Neuron (in vitro differentiated cells): ENCODE measurements around the gene PIK3R1.

ENCODE experiments used
- H2AFZ ChIP-seq: one replicate; pipeline ENCODE4 v1.6.1; 2013; ENCODE audit warnings: low read depth, mild to moderate bottlenecking, inconsistent platforms, low read length, moderate library complexity
- H3K27me3 ChIP-seq: one replicate; pipeline ENCODE4 v1.6.1; 2013; ENCODE audit warnings: low read length; ENCODE audit not compliant: insufficient read depth
- H3K36me3 ChIP-seq: one replicate; pipeline ENCODE4 v1.6.1; 2013; ENCODE audit warnings: low read length; ENCODE audit not compliant: insufficient read depth
- H3K4me1 ChIP-seq: one replicate; pipeline ENCODE4 v1.6.1; 2013; ENCODE audit warnings: low read length; ENCODE audit not compliant: insufficient read depth
- H3K4me3 ChIP-seq: 2 replicates; pipeline ENCODE4 v1.5.1; 2013; ENCODE audit warnings: mild to moderate bottlenecking, low read length, moderate library complexity
- H3K9me3 ChIP-seq: one replicate; pipeline ENCODE4 v1.6.1; 2013; ENCODE audit warnings: low read length

PIK3R1 gene

DNA sequence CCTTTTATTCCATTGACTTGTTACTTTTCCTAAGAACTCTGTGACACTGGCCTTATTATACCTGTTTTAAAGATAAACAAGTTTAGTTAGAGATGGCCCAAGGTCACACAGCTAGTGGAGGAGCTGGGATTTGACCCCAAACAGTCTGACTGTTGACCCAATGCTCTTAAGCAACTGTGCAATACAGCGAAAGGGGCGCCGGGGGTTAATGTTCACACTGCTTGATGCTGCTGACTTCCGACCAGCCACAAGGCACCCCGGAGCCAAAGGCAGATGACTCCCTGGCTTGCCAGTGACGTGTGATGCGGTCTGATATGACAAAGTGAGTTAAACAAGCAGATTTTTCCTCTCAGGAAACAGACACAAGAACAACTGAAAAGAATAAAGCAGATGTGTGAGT lies 23.9 kb downstream of the PIK3R1 start:
- Histone ChIP-seq H2AFZ (no peak overlapping the region), H3K36me3 (no peaks in the 10 kb centered on the region), H3K27me3 (no peaks in the 10 kb centered on the region), H3K4me1 (peaks cover 10% of the 10 kb centered on the region), H3K4me3 (no peak overlapping the region), H3K9me3 (no peaks in the 10 kb centered on the region)

DNA sequence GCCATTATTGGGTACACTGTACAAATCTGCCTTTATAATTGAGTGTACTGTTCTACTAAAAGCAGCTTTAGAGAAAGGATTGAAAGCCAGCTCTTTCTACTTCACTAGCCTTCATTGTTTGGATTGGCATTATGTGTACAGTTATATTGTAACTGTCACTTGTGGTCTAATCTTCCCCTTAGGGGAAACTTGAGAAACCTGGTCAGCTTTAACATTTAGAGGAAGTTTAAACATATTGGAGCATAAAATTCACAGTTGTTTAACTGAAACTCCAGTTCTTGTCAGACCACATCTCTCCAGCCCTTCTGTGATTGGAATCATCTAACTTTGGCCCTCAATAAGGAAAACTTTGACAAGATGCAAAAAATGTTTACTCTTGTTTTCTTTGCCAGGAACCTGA lies 24.6 kb downstream of the PIK3R1 start:
- peaks cover 17% of the 10 kb centered on the region for H3K4me1 ChIP-seq
- no peaks in the 10 kb centered on the region for H3K9me3 ChIP-seq
- H3K36me3 ChIP-seq = no peaks in the 10 kb centered on the region
- H2AFZ ChIP-seq = no peak overlapping the region
- H3K27me3 ChIP-seq = no peaks in the 10 kb centered on the region
- no peak overlapping the region for H3K4me3 ChIP-seq

DNA sequence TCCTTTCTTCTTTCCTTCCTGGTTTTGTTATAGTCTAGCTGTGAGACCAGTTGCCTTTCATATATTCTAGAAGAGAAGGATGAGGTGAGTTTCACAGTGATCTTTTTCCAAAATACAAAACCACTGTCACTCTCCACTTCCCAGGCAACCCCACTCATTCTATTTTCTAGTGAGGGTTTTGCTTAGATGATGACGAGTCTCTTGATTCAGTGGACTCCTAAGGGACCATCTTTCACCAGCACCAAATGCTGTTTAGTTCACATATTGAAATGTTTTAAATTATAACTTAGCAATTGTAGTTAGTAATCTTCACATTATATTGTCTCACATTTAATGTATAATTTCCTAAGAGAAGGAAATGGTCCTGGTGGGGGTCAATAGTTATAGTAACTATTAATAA lies 25.2 kb downstream of the PIK3R1 start:
- Histone ChIP-seq H3K4me3 (no peak overlapping the region), H3K36me3 (no peaks in the 10 kb centered on the region), H3K9me3 (no peaks in the 10 kb centered on the region), H2AFZ (no peak overlapping the region), H3K4me1 (peaks cover 23% of the 10 kb centered on the region), H3K27me3 (no peaks in the 10 kb centered on the region)

DNA sequence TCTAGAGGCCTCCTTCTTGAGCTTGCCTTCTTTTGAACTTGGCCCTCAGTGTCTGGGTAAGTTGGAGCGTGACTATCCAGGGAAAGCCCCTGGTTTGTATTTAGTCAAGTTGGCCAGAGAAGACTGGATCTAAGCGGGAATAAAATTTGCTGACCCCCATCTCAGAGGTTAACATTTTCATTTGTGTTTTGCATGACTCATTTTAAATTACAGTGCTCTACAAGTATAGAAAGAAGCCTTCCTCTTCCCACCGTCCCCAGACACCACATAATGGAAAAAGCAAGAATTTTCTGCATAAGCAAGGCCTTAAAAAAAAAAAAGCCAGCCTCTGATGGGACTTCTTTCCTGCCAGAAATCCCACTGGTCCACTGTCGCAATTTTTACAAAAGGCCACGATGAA lies 27.2 kb downstream of the PIK3R1 start:
- Histone ChIP-seq H3K4me3 (no peak overlapping the region), H3K27me3 (no peaks in the 10 kb centered on the region), H3K36me3 (no peaks in the 10 kb centered on the region), H3K4me1 (peaks cover 26% of the 10 kb centered on the region), H3K9me3 (no peaks in the 10 kb centered on the region), H2AFZ (no peak overlapping the region)

DNA sequence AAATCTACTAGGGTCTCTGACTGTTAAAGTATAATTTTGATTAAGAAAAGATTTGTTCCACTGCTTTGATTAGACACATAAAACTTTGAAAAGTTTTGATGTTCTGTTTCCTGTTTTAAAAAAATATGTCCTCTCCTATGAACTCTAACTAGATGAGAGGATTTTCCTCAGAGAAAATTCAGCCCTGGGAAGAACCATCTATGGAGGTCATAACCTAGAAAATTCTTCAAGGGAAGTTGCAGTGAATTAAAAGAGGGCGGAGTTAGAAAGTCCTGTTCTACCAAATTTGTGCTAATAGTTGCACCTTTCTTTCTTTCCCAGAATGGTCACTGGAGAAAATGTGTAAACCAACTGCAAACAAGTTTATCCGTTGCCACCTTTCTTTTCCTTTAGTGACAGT lies 27.7 kb downstream of the PIK3R1 start:
- H3K9me3 ChIP-seq = no peaks in the 10 kb centered on the region
- H2AFZ ChIP-seq = no peak overlapping the region
- H3K4me3 ChIP-seq = no peak overlapping the region
- no peaks in the 10 kb centered on the region for H3K36me3 ChIP-seq
- peaks cover 26% of the 10 kb centered on the region for H3K4me1 ChIP-seq
- no peaks in the 10 kb centered on the region for H3K27me3 ChIP-seq

DNA sequence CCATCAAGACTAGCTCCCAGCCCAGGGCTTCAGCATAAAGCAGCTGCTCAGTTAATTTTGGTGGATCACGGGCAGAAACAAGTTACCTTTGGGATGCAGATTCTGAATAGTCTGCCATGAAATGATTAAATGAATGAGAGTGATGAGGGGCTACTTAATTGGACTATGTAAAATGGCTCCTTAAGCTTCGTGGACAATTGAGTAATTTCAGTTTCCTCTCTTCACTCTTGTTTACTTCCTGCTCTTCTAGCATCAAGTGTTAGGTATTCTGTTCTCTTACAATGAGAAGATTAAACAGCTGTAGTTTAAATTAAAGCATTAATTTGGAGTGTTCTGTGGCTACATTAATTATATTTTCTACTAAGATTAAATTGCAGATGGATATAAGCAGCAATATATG lies 28.1 kb downstream of the PIK3R1 start:
- Histone ChIP-seq H3K27me3 (no peaks in the 10 kb centered on the region), H2AFZ (no peak overlapping the region), H3K36me3 (no peaks in the 10 kb centered on the region), H3K4me3 (no peak overlapping the region), H3K9me3 (no peaks in the 10 kb centered on the region), H3K4me1 (peaks cover 26% of the 10 kb centered on the region)

DNA sequence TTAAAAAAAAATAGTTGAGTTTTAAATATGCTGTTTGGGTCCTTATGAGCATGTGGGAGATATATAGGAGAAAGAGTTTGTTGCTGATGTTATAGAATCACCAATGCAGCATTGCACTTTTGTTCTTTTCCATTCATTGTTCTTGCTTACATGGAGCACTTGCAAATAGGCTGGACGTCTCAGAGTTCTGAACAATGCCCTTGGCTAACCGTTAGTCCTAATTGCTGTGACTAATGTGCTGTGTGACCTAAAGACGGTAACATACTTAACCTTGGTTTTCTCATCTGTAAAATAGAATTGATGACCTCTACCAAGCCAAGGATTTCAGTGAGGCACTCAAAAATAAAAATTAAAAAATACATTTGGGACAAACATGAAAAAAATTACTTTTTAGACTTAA lies 29.8 kb downstream of the PIK3R1 start:
- Histone ChIP-seq H3K36me3 (no peaks in the 10 kb centered on the region), H3K4me1 (peaks cover 18% of the 10 kb centered on the region), H3K4me3 (no peak overlapping the region), H3K9me3 (no peaks in the 10 kb centered on the region), H3K27me3 (no peaks in the 10 kb centered on the region), H2AFZ (no peak overlapping the region)

DNA sequence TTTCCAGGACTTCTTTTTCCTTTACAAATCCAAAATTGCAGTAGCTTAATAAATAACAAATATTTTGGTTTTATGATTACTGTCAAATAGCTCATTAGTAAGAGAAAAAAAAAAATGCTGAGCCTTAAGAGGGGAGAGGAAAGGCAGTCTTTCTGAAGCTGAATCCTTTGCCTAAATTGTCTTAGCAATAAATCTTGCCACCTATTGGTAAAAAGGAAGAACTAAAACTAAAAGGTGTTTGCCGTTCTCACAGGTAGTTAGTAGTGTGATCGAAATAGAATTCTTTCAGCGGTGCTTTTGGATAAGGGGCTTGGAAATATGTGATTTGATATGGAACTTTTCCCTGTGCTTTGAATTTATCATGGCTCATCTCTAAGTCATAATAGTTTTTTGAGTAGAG lies 31.2 kb downstream of the PIK3R1 start:
- Histone ChIP-seq H3K36me3 (no peaks in the 10 kb centered on the region), H3K4me3 (no peak overlapping the region), H2AFZ (no peak overlapping the region), H3K9me3 (no peaks in the 10 kb centered on the region), H3K4me1 (peaks cover 26% of the 10 kb centered on the region), H3K27me3 (no peaks in the 10 kb centered on the region)

DNA sequence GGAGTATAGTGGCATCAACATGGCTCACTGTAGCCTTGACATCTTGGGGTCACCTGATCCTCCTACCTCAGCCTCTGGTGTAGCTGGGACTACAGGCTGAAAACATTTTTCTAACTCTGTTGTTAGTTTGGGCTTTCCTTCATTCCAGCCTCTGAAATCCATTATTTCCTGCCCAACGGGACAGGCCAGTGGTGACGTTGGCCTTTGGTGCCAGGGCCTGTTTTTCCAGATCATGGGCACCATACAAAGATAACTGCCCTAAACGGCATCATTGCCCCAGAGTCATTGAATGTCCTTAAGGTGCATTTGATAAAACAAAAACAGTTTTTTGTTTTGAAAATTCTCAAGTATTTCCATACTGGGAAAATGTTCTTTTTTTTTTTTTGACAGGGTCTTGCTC lies 32.1 kb downstream of the PIK3R1 start:
- Histone ChIP-seq H3K9me3 (no peaks in the 10 kb centered on the region), H3K36me3 (no peaks in the 10 kb centered on the region), H3K4me3 (no peak overlapping the region), H3K27me3 (no peaks in the 10 kb centered on the region), H3K4me1 (peaks cover 26% of the 10 kb centered on the region), H2AFZ (no peak overlapping the region)

DNA sequence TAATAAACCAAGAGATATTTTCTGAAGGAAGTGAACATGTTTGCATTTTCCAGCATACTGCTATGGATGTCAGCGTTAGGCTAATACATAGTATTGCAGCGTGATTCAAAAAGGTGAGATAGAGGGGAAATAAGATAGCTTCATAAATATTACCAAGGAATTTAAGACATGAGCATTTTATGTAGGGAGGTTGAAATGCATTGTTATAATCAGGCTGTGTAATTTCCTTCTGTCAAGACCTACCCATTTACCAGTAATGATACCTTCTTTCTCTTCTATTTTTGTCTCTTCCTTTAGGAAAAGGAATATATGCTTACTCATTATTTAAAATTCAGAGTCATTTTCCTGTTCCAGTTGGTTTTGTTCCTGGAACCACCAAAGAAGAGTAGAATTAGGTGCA lies 33.3 kb downstream of the PIK3R1 start:
- no peaks in the 10 kb centered on the region for H3K9me3 ChIP-seq
- no peaks in the 10 kb centered on the region for H3K27me3 ChIP-seq
- no peaks in the 10 kb centered on the region for H3K36me3 ChIP-seq
- no peak overlapping the region for H3K4me3 ChIP-seq
- peaks cover 26% of the 10 kb centered on the region for H3K4me1 ChIP-seq
- H2AFZ ChIP-seq = no peak overlapping the region

DNA sequence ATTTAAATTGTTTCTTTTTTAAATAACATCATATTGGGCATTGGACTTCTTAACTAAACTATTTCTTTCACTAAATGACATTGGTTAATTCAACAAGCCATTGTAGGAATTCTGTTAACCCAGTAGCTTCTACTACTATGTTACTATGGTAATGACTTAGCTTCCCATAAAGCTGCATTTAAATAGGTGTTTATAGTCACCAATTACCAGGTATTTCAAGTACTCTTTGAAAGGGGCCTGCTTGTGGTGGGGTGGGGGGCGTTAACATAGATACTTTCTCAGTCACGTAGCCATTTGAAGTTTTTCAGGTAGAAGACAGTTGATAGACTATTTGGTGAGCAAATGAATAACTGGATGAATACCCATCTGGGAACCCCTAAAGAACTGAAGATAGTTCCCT lies 34.0 kb downstream of the PIK3R1 start:
- no peaks in the 10 kb centered on the region for H3K27me3 ChIP-seq
- H3K4me3 ChIP-seq = no peak overlapping the region
- no peak overlapping the region for H2AFZ ChIP-seq
- no peaks in the 10 kb centered on the region for H3K9me3 ChIP-seq
- peaks cover 25% of the 10 kb centered on the region for H3K4me1 ChIP-seq
- H3K36me3 ChIP-seq = no peaks in the 10 kb centered on the region

DNA sequence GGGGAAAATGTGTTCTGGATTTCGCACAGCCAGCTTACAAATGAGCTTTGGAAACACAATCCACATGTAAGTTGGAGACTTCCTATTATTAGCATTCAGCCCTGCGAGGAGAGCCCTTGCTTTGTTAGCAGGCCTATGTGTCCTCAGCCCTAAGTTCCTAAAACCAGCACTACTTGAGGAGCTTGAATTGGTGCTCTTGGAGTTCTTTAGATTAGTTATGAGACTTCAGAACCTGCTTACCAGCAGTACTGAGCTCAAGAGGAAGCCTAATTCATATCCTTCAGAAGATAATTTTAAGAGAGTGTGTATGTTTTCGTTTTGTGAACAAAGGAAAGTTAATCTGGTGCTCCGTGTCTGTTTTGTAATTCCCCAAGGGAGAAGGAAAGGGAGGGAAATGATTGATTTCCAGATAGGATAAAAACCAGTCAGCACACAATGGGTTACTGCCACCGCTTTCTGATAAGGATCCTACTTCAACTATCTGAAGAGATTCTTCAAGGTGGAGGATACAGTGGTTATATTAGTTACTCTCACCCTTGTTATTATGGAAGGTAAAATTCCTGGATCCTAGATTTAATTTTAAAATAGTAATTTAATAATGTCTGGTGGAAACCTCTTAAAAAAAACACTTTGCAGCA lies 35.2 kb downstream of the PIK3R1 start:
- H3K4me1 ChIP-seq = peaks cover 13% of the 10 kb centered on the region
- no peaks in the 10 kb centered on the region for H3K27me3 ChIP-seq
- H3K4me3 ChIP-seq = no peak overlapping the region
- no peak overlapping the region for H2AFZ ChIP-seq
- H3K9me3 ChIP-seq = no peaks in the 10 kb centered on the region
- H3K36me3 ChIP-seq = no peaks in the 10 kb centered on the region

DNA sequence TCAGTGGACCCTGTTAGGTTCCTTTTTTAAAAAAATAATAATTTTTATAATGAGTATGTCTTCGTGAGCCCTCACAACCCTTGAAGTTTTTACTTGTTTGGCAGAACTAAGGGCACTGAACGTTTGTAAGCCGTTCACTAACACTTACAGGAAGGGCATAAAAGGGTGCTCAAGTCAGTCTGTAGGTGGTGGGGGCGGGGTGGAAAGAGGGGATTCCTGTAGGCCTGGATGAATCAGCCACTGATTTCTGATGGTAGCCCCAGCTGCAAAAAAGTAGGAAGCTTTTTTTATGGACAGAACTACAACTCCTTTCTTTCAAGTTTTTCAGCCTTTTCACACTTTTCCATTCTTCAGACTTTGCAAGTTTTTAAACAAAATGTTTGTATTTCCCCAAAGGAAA lies 35.8 kb downstream of the PIK3R1 start:
- peaks cover 9% of the 10 kb centered on the region for H3K4me1 ChIP-seq
- H3K36me3 ChIP-seq = no peaks in the 10 kb centered on the region
- H3K27me3 ChIP-seq = no peaks in the 10 kb centered on the region
- no peak overlapping the region for H3K4me3 ChIP-seq
- no peak overlapping the region for H2AFZ ChIP-seq
- no peaks in the 10 kb centered on the region for H3K9me3 ChIP-seq

DNA sequence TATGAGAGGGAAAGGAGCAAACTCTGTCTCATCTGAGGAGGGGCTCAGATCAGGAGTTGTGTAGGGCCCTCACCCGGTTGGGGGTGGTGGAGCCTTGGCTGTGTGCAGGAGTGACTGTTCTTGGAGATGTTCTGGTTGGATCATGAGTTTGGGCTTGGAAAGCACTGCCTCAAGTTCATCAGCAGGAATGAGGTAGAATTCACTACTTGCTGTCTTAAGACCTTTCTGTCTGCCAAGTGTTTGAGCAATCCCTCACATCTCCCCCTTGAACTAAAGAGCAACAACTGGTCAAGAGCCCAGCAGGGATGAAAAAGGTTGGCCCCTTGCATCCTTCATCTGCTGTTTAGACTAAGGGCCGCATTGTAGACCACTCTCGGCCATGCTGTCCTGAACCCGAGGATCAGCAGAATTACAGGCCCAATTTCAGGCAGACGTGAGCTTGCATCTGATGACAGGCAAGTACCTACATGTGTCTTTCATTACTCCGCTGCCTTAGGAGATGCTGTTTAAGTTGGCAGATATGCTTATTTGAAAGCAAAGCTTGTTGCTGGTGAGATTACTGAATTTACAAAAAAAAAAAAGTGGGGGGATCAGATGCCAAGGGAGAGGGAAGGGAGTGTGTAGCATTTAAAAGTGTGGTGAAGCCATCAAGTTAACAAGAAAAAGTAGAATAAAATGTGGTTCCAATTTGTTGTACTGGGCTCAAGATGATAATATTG lies 36.4 kb downstream of the PIK3R1 start:
- Histone ChIP-seq H2AFZ (no peak overlapping the region), H3K9me3 (no peaks in the 10 kb centered on the region), H3K4me3 (no peak overlapping the region), H3K36me3 (no peaks in the 10 kb centered on the region), H3K27me3 (no peaks in the 10 kb centered on the region), H3K4me1 (peaks cover 10% of the 10 kb centered on the region)
